ENCODE results near the gene PACRG.

- no peak for TF ChIP-seq CTCF (IDR thresholded peaks at IDR 0.05)
- no peak for TF ChIP-seq POLR2A (IDR thresholded peaks at IDR 0.05)
Observed at GRCh38 chr6:163212123-163212522, 484.3 kb downstream of the PACRG start.
